Suppressor macrophage treated with lipopolysaccharide for 1 hour (primary cell): ENCODE data around the gene SORBS2.

ENCODE experiments used
- DNase-seq, 3 donors: peaks; one replicate each; pipeline ENCODE4 v3.0.0-alpha.2; 2020 to 2022

Gene SORBS2

GRCh38 chr4:185542626-185543315 lies 269.2 kb downstream of the SORBS2 start:
- DNase-seq = no peak

GRCh38 chr4:185541251-185541727 lies 270.7 kb downstream of the SORBS2 start:
- no peak for DNase-seq

DNA sequence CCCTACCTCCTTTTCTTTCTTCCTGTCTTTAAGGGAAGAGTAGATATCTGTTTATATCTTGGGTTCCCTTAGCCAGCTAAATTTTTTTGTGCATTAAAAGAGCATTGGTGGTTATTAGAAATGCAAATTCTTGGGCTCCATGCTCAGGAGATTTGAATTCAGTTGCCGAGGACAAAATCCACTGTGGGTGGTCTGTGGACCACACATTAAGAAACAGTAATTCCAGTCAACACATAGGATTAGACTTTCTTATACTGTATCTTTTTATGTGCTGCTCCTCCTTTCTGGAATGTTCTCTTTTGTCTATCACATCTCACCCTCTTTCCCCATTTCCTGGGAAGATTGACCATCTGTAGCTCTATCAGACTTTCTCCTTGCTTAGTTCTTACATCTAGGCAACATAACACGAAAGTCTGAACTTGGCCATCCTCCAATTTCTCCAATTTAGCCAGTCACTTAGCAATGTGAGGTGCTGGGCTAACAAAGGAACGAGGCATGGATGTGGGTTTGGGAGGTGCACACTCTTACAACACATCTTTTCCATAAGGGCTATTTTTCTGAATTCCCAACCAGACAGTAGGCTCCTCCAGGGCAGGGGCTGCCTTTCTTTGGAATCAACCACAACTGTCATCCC lies 271.4 kb downstream of the SORBS2 start:
- DNase-seq = no peak

GRCh38 chr4:185540040-185540439 lies 272.0 kb downstream of the SORBS2 start:
- DNase-seq = no peak

- no peak for DNase-seq
These were observed 273.2 kb downstream of the SORBS2 start for GRCh38 chr4:185538806-185539205.

DNA sequence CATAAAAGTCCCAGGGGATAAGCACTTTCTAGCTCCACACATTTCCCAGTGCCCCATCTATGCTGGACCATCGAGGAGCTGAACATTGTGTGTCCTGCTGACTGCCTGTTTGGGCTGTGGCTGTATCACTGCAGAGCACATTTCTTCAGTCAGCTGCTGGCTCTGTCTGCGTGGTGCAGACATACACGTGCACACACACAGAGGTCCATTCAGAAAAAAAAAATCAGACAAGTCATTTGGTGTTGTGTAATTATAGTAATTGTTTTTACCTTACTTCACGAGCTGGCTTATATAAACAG lies 275.6 kb downstream of the SORBS2 start:
- DNase-seq = no peak

DNA sequence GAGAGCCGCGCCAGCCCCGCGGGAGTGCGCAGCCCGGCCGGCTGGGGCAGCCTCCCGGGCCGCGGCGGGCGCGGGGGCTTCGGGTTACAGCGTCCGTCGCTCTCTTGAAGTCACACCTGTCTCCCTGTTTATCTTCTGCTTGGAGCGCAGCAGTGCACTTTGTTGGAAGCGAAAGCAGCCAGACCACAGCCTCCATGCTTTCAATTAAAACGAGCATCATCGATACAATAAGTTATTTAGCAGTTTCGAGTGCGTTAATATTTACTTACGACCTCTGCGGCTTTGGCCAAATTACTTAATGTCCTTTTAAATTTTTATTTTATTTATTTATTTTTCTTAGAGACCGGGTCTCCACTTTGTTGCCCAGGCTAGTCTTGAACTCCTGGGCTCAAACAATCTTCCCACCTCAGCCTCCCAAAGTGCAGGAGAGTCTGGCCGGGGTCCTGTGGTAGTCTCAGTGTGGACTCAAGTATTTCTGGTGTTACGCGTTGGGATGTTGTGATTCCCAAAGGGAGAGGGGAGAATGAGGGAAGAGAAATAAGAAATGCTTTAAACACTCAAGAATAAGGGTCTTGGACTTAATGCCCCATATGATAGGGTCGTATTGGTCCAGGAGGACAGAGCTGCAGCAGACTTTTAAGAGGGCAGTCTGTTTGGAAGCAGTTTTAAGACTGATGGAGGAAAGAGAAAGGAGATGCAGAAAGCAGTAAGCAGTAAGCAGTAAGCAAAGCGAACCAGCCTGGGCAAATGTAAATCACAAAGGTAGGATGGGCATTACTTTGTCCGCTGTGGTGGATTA lies 276.2 kb downstream of the SORBS2 start:
- DNase-seq = no peak
